HFFc6 (cell line): ENCODE data around the gene HTR6. TPM values are rescaled to one million over a fixed set of nuclear protein-coding genes. Genes with fewer than 3 reads are reported as not detected.

Experiments
- DNase-seq: peaks from one replicate; pipeline ENCODE4 v3.0.0-alpha.2; 2018
- H3K27ac Mint-ChIP-seq: 2 replicates; pipeline ENCODE4 v1.8.0; 2020; ENCODE audit warnings: mild to moderate bottlenecking, mixed read lengths
- H3K27me3 Mint-ChIP-seq: 2 replicates; pipeline ENCODE4 v1.8.0; 2021; ENCODE audit warnings: mild to moderate bottlenecking, moderate library complexity, mixed read lengths; ENCODE audit not compliant: insufficient read depth
- H3K36me3 Mint-ChIP-seq: 2 replicates; pipeline ENCODE4 v1.8.0; 2021; ENCODE audit warnings: low read depth, mixed read lengths
- H3K4me1 Mint-ChIP-seq: 2 replicates; pipeline ENCODE4 v1.8.0; 2020; ENCODE audit warnings: low read depth, mixed read lengths
- H3K4me3 Mint-ChIP-seq: 2 replicates; pipeline ENCODE4 v1.8.0; 2020; ENCODE audit warnings: mild to moderate bottlenecking, moderate library complexity, mixed read lengths
- H3K9me3 Mint-ChIP-seq: 2 replicates; pipeline ENCODE4 v1.8.0; 2020; ENCODE audit warnings: mild to moderate bottlenecking, mixed read lengths
- total RNA-seq, 6 experiments: library from RNA; stranded (reverse); fragmentation: NEBNext Ultra II Directional; extraction: Animal tissue kit (Norgen Biotek cat#: 25700); gene quantifications; 2 replicates in 1 of 6; 3 replicates in 5 of 6; pipeline ENCODE4 v1.2.3, GENCODE V29; 2021
- TF ChIP-seq, protein P1 (sequence below): fragments of 200-600 bp; sonication (generic); IDR thresholded peaks from 2 replicates; pipeline ENCODE4 v1.5.0; 2021; ENCODE audit warnings: antibody characterized with exemption, mild to moderate bottlenecking

HTR6 gene
- total RNA-seq, 6 experiments from 2014 or later: not detected

DNA sequence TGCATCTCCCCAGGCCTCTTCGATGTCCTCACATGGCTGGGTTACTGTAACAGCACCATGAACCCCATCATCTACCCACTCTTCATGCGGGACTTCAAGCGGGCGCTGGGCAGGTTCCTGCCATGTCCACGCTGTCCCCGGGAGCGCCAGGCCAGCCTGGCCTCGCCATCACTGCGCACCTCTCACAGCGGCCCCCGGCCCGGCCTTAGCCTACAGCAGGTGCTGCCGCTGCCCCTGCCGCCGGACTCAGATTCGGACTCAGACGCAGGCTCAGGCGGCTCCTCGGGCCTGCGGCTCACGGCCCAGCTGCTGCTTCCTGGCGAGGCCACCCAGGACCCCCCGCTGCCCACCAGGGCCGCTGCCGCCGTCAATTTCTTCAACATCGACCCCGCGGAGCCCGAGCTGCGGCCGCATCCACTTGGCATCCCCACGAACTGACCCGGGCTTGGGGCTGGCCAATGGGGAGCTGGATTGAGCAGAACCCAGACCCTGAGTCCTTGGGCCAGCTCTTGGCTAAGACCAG is 14.3 kb downstream of the HTR6 start:
- no peak for DNase-seq
- H3K27me3 Mint-ChIP-seq: peaks cover 10% of the 10 kb centered on the region
- TF ChIP-seq, protein P1, sequence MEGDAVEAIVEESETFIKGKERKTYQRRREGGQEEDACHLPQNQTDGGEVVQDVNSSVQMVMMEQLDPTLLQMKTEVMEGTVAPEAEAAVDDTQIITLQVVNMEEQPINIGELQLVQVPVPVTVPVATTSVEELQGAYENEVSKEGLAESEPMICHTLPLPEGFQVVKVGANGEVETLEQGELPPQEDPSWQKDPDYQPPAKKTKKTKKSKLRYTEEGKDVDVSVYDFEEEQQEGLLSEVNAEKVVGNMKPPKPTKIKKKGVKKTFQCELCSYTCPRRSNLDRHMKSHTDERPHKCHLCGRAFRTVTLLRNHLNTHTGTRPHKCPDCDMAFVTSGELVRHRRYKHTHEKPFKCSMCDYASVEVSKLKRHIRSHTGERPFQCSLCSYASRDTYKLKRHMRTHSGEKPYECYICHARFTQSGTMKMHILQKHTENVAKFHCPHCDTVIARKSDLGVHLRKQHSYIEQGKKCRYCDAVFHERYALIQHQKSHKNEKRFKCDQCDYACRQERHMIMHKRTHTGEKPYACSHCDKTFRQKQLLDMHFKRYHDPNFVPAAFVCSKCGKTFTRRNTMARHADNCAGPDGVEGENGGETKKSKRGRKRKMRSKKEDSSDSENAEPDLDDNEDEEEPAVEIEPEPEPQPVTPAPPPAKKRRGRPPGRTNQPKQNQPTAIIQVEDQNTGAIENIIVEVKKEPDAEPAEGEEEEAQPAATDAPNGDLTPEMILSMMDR: no peak
- H3K4me1 Mint-ChIP-seq: peaks cover 10% of the 10 kb centered on the region
- H3K4me3 Mint-ChIP-seq: no peak overlapping the region
- H3K27ac Mint-ChIP-seq: no peak overlapping the region
- H3K9me3 Mint-ChIP-seq: no peaks in the 10 kb centered on the region
- no peaks in the 10 kb centered on the region for H3K36me3 Mint-ChIP-seq

- peaks cover 12% of the 10 kb centered on the region for H3K27me3 Mint-ChIP-seq
- TF ChIP-seq, protein P1: no peak
- peaks cover 10% of the 10 kb centered on the region for H3K4me1 Mint-ChIP-seq
Observed at GRCh38 chr1:19679691-19680090, 15.0 kb downstream of the HTR6 start.

GRCh38 chr1:19680644-19681043 is 16.0 kb downstream of the HTR6 start:
- no peaks in the 10 kb centered on the region for H3K36me3 Mint-ChIP-seq
- H3K9me3 Mint-ChIP-seq: no peaks in the 10 kb centered on the region
- H3K4me1 Mint-ChIP-seq: peaks cover 10% of the 10 kb centered on the region
- no peak for DNase-seq
- no peak overlapping the region for H3K27ac Mint-ChIP-seq
- TF ChIP-seq, protein P1: no peak
- H3K27me3 Mint-ChIP-seq: peaks cover 11% of the 10 kb centered on the region
- H3K4me3 Mint-ChIP-seq: no peak overlapping the region

More at GRCh38 chr1:19679691-19680090, 15.0 kb downstream of the HTR6 start:
- no peaks in the 10 kb centered on the region for H3K36me3 Mint-ChIP-seq
- no peak overlapping the region for H3K27ac Mint-ChIP-seq
- H3K4me3 Mint-ChIP-seq: no peak overlapping the region
- H3K9me3 Mint-ChIP-seq: no peaks in the 10 kb centered on the region
- DNase-seq: no peak

DNA sequence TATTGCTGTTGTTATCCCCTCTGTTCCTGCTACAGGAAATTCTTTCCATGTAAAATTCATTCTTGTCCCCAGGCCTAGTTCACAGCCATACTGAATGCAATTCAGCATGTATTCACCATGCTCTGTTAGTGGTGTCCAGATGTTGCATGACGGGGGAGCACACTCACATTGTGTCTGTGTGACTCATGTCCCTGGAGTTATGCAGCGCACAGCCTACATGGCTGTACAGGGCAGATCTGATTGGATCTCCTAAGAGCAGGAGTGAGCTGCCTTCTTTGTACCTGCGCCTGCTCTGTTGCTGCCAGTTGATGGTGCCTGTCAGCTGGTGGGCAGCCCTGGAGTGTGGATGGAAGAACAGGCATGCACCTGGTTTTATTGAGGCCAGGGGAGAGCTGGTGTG is 17.6 kb downstream of the HTR6 start:
- peaks cover 9% of the 10 kb centered on the region for H3K27me3 Mint-ChIP-seq
- peak; percentile 86 for DNase-seq
- H3K27ac Mint-ChIP-seq: no peak overlapping the region; the same call in 1 of the 2 replicates
- peaks cover 10% of the 10 kb centered on the region for H3K4me1 Mint-ChIP-seq
- H3K36me3 Mint-ChIP-seq: peaks cover 3% of the 10 kb centered on the region
- no peak overlapping the region for H3K4me3 Mint-ChIP-seq
- peaks cover under 1% of the 10 kb centered on the region; the same call in 1 of the 2 replicates for H3K9me3 Mint-ChIP-seq
- TF ChIP-seq, protein P1: no peak

DNA sequence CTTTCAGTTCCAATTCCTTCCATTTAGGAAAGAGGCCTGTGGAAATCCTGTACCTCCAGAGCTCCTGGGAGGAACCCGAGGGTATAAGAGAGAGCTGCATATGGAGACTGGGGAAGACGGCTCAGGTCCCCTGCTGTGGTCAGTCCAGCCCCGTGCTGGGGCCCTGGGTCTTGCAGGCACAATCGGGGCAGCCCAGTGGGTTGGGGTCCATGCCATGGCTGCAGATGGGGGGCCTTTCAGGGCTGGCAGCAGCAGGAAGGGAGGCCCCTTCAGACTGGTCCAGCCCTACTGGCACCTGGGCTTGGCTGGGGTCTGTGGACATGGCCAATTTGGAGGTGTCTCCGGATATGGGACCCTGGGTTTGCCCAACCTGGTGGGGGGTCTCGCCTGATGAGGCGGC is 18.2 kb downstream of the HTR6 start:
- peaks cover 6% of the 10 kb centered on the region for H3K27me3 Mint-ChIP-seq
- DNase-seq: no peak
- H3K36me3 Mint-ChIP-seq: peaks cover 7% of the 10 kb centered on the region
- peaks cover 4% of the 10 kb centered on the region; the same call in 1 of the 2 replicates for H3K9me3 Mint-ChIP-seq
- TF ChIP-seq, protein P1: no peak
- no peak overlapping the region for H3K27ac Mint-ChIP-seq
- no peak overlapping the region for H3K4me3 Mint-ChIP-seq
- peaks cover 10% of the 10 kb centered on the region for H3K4me1 Mint-ChIP-seq
